Measurements from ENCODE around the gene KCTD10.
"Not testable (repeated sequence)": the region's sequence is repeated elsewhere in the genome, so short reads cannot be mapped to it uniquely, and the experiment has no call there.

KCTD10 gene

GRCh38 chr12:109477963-109478315, 839 bp upstream of the KCTD10 start:
- Histone ChIP-seq H3K36me3 (ENCODE audit: insufficient read depth) (no peaks in the 10 kb centered on the region), H3K79me2 (ENCODE audit: insufficient read depth, low read depth) (peaks cover 19% of the 10 kb centered on the region; the same call in 1 of the 2 replicates), H3K4me1 (ENCODE audit: low read depth, poor library complexity, severe bottlenecking) (peaks cover 12% of the 10 kb centered on the region), H3K9ac (peak overlapping the region; percentile 89), H3K27me3 (ENCODE audit: insufficient read depth, low read depth) (no peaks in the 10 kb centered on the region), H3K4me3 (IDR thresholded peaks at IDR 0.05; ENCODE audit: insufficient read depth, low read depth, low read length) (no peak overlapping the region), H3K27ac (peak overlapping the region; percentile 80; the same call in 1 of the 2 replicates), H3K4me2 (peak overlapping the region; percentile 73), H4K20me1 (ENCODE audit: insufficient read depth) (no peaks in the 10 kb centered on the region), H2AFZ (ENCODE audit: low read depth) (peak overlapping the region; percentile 85)
- no peak for TF ChIP-seq CTCF (conservative IDR thresholded peaks at IDR 0.05; ENCODE audit: low read depth, low read length)

GRCh38 chr12:109476807-109477184, 304 bp downstream of the KCTD10 start:
- Histone ChIP-seq H3K27ac (no peak overlapping the region), H4K20me1 (ENCODE audit: insufficient read depth) (no peaks in the 10 kb centered on the region), H3K4me2 (peak overlapping the region; percentile 73), H2AFZ (ENCODE audit: low read depth) (peak overlapping the region; percentile 85), H3K27me3 (ENCODE audit: insufficient read depth, low read depth) (no peaks in the 10 kb centered on the region), H3K4me1 (ENCODE audit: low read depth, poor library complexity, severe bottlenecking) (peaks cover 12% of the 10 kb centered on the region), H3K79me2 (ENCODE audit: insufficient read depth, low read depth) (peaks cover 19% of the 10 kb centered on the region; the same call in 1 of the 2 replicates), H3K36me3 (ENCODE audit: insufficient read depth) (no peaks in the 10 kb centered on the region), H3K9ac (peak overlapping the region; percentile 89; the same call in 1 of the 2 replicates), H3K4me3 (IDR thresholded peaks at IDR 0.05; ENCODE audit: insufficient read depth, low read depth, low read length) (no peak overlapping the region)
- no peak for TF ChIP-seq CTCF (conservative IDR thresholded peaks at IDR 0.05; ENCODE audit: low read depth, low read length)

- H3K27ac ChIP-seq: no peak overlapping the region
Measured at GRCh38 chr12:109475993-109476806, 900 bp downstream of the KCTD10 start.

GRCh38 chr12:109475121-109475520, 2.0 kb downstream of the KCTD10 start:
- H3K36me3 ChIP-seq (ENCODE audit: insufficient read depth): no peaks in the 10 kb centered on the region
- no peaks in the 10 kb centered on the region for H3K27me3 ChIP-seq (ENCODE audit: insufficient read depth, low read depth)

More at GRCh38 chr12:109475993-109476806, 900 bp downstream of the KCTD10 start:
- no peaks in the 10 kb centered on the region for H3K27me3 ChIP-seq (ENCODE audit: insufficient read depth, low read depth)
- H3K4me3 ChIP-seq (IDR thresholded peaks at IDR 0.05; ENCODE audit: insufficient read depth, low read depth, low read length): no peak overlapping the region
- H4K20me1 ChIP-seq (ENCODE audit: insufficient read depth): no peaks in the 10 kb centered on the region
- peak overlapping the region; percentile 89; the same call in 1 of the 2 replicates for H3K9ac ChIP-seq
- no peak overlapping the region for H2AFZ ChIP-seq (ENCODE audit: low read depth)
- H3K4me2 ChIP-seq: peak overlapping the region; percentile 73
- TF ChIP-seq CTCF (conservative IDR thresholded peaks at IDR 0.05; ENCODE audit: low read depth, low read length): no peak
- H3K4me1 ChIP-seq (ENCODE audit: low read depth, poor library complexity, severe bottlenecking): peaks cover 12% of the 10 kb centered on the region
- no peaks in the 10 kb centered on the region for H3K36me3 ChIP-seq (ENCODE audit: insufficient read depth)
- H3K79me2 ChIP-seq (ENCODE audit: insufficient read depth, low read depth): peaks cover 19% of the 10 kb centered on the region; the same call in 1 of the 2 replicates

GRCh38 chr12:109473526-109474270, 3.4 kb downstream of the KCTD10 start:
- H3K9ac ChIP-seq; H3K27ac ChIP-seq; H3K4me2 ChIP-seq; H3K4me1 ChIP-seq (ENCODE audit: low read depth, poor library complexity, severe bottlenecking); H3K36me3 ChIP-seq (ENCODE audit: insufficient read depth); H3K4me3 ChIP-seq (IDR thresholded peaks at IDR 0.05; ENCODE audit: insufficient read depth, low read depth, low read length); H2AFZ ChIP-seq (ENCODE audit: low read depth); H3K27me3 ChIP-seq (ENCODE audit: insufficient read depth, low read depth); H4K20me1 ChIP-seq (ENCODE audit: insufficient read depth): not testable (repeated sequence)
- H3K79me2 ChIP-seq (ENCODE audit: insufficient read depth, low read depth): peaks cover 19% of the 10 kb centered on the region; the same call in 1 of the 2 replicates

More at GRCh38 chr12:109475121-109475520, 2.0 kb downstream of the KCTD10 start:
- TF ChIP-seq CTCF (conservative IDR thresholded peaks at IDR 0.05; ENCODE audit: low read depth, low read length): no peak
- H3K9ac ChIP-seq: no peak overlapping the region
- H4K20me1 ChIP-seq (ENCODE audit: insufficient read depth): no peaks in the 10 kb centered on the region
- H3K4me1 ChIP-seq (ENCODE audit: low read depth, poor library complexity, severe bottlenecking): peaks cover 12% of the 10 kb centered on the region
- H3K4me3 ChIP-seq (IDR thresholded peaks at IDR 0.05; ENCODE audit: insufficient read depth, low read depth, low read length): no peak overlapping the region
- no peak overlapping the region for H2AFZ ChIP-seq (ENCODE audit: low read depth)
- H3K4me2 ChIP-seq: no peak overlapping the region
- peaks cover 19% of the 10 kb centered on the region; the same call in 1 of the 2 replicates for H3K79me2 ChIP-seq (ENCODE audit: insufficient read depth, low read depth)
- H3K27ac ChIP-seq: no peak overlapping the region
